Endothelial cell of umbilical vein (primary cell): ENCODE measurements around the gene NTRK2. TPM values are rescaled to one million over a fixed set of nuclear protein-coding genes. Genes with fewer than 3 reads are reported as not detected.

Experiments used
- BruUV-seq: library from RNA; stranded (reverse); fragments of 400-500 nt; replicated peaks from 2 replicates; lab custom pipeline; 2021; lab: Mats Ljungman, UMichigan
- CTCF ChIA-PET: fragments of 300-600, 350-600 bp; sonication (Branson Sonifier 250); formaldehyde crosslinking; loops from one replicate; lab custom pipeline; 2021; ENCODE audit warnings: antibody characterized with exemption, inconsistent platforms; lab: Charles Lee
- POLR2A ChIA-PET: fragments of 300-600, 350-600 bp; sonication (Branson Sonifier 250); formaldehyde crosslinking; loops from one replicate; lab custom pipeline; 2021; ENCODE audit warnings: antibody characterized with exemption, inconsistent platforms; lab: Charles Lee
- DNase-seq: peaks from one replicate; pipeline ENCODE4 v3.0.0-alpha.2; 2011; ENCODE audit warnings: low read depth, low spot score
- FAIRE-seq: peaks from 2 replicates; lab custom pipeline; 2011; peaks lifted over from hg19 to GRCh38; lab: Jason Lieb, UNC
- H2AFZ ChIP-seq: 2 replicates; pipeline ENCODE4 v1.6.0; 2012; ENCODE audit warnings: low read depth, low read length, control low read depth, inconsistent platforms
- H3K27ac ChIP-seq: 2 replicates; pipeline ENCODE4 v1.5.1; 2011; ENCODE audit warnings: low read depth, mild to moderate bottlenecking, control low read depth, low read length, moderate library complexity; ENCODE audit not compliant: insufficient read depth
- H3K27me3 ChIP-seq, 2 experiments: 2 replicates each; pipeline versions ENCODE4 v1.6.0 to v1.6.1; 2011; ENCODE audit warnings: low read length in 2 of 2, mixed read lengths in 1 of 2; ENCODE audit not compliant: control insufficient read depth in 2 of 2, insufficient read depth in 2 of 2
- H3K36me3 ChIP-seq, 2 experiments: 2 replicates in 1 of 2; 3 replicates in 1 of 2; pipeline ENCODE4 v1.5.1; 2011; ENCODE audit warnings: low read length in 2 of 2, mild to moderate bottlenecking in 1 of 2, moderate library complexity in 1 of 2; ENCODE audit not compliant: control insufficient read depth in 2 of 2, insufficient read depth in 2 of 2; ENCODE audit errors: extremely low read depth in 1 of 2
- H3K4me1 ChIP-seq: 3 replicates; pipeline ENCODE4 v1.5.1; 2011; ENCODE audit warnings: mild to moderate bottlenecking, low read length; ENCODE audit not compliant: control insufficient read depth, insufficient read depth; ENCODE audit errors: extremely low read depth
- H3K4me2 ChIP-seq: 2 replicates; pipeline ENCODE4 v1.6.1; 2011; ENCODE audit warnings: low read length, control low read depth, mixed read lengths; ENCODE audit not compliant: insufficient read depth
- H3K4me3 ChIP-seq, 3 experiments: fragments of 200-600 bp in 1 of 3; sonication (generic), shearing (Covaris generic) in 1 of 3; replicated peaks in 1 of 3; 2 replicates each; pipeline ENCODE4 v1.5.1; 2011 to 2016; ENCODE audit warnings: control low read depth in 3 of 3, low read length in 3 of 3, mild to moderate bottlenecking in 2 of 3, inconsistent platforms in 1 of 3, low read depth in 1 of 3, moderate library complexity in 1 of 3; ENCODE audit not compliant: insufficient read depth in 1 of 3
- H3K79me2 ChIP-seq: 2 replicates; pipeline ENCODE4 v1.6.0; 2012; ENCODE audit warnings: low read length, inconsistent platforms; ENCODE audit not compliant: control insufficient read depth, insufficient read depth
- H3K9ac ChIP-seq: replicated peaks from 2 replicates; pipeline ENCODE3; 2011; ENCODE audit warnings: low read length, control low read depth; ENCODE audit not compliant: insufficient read depth; ENCODE audit errors: extremely low read depth
- H3K9me1 ChIP-seq: replicated peaks from 3 replicates; pipeline ENCODE4 v1.6.0; 2011; ENCODE audit warnings: mild to moderate bottlenecking, low read length; ENCODE audit not compliant: control insufficient read depth, insufficient read depth; ENCODE audit errors: extremely low read depth
- H3K9me3 ChIP-seq: replicated peaks from 2 replicates; pipeline ENCODE4 v1.5.1; 2012; ENCODE audit warnings: low read length, inconsistent platforms; ENCODE audit not compliant: control insufficient read depth, insufficient read depth
- H4K20me1 ChIP-seq: replicated peaks from 2 replicates; pipeline ENCODE3; 2011; ENCODE audit warnings: mild to moderate bottlenecking, low read length; ENCODE audit not compliant: control insufficient read depth, insufficient read depth; ENCODE audit errors: extremely low read depth
- EZH2 ChIP-seq: IDR thresholded peaks from 2 replicates; pipeline ENCODE4 v1.6.1; 2012; ENCODE audit warnings: borderline replicate concordance, low read depth, mild to moderate bottlenecking, moderate library complexity, low read length, inconsistent platforms; ENCODE audit not compliant: severe bottlenecking
- FOS ChIP-seq: IDR thresholded peaks from 2 replicates; pipeline ENCODE4 v1.6.1; 2011; ENCODE audit warnings: mild to moderate bottlenecking, low read length, moderate library complexity, borderline replicate concordance; ENCODE audit not compliant: insufficient read depth
- GATA2 ChIP-seq: IDR thresholded peaks from 2 replicates; pipeline ENCODE4 v1.7.0; 2011; ENCODE audit warnings: low read depth, mild to moderate bottlenecking, moderate library complexity, mixed read lengths, low read length; ENCODE audit not compliant: insufficient read length, insufficient read depth
- JUN ChIP-seq: IDR thresholded peaks from 2 replicates; pipeline ENCODE4 v1.6.1; 2011; ENCODE audit warnings: borderline replicate concordance, low read depth; ENCODE audit not compliant: insufficient read length, insufficient read depth
- MYC ChIP-seq: IDR thresholded peaks from one replicate; pipeline ENCODE4 v1.6.1; 2011; ENCODE audit warnings: mild to moderate bottlenecking, low read depth, low read length
- POLR2A ChIP-seq: IDR thresholded peaks from 2 replicates; pipeline ENCODE4 v1.6.1; 2012; ENCODE audit warnings: low read depth, mild to moderate bottlenecking, control low read depth, low read length
- POLR2AphosphoS5 ChIP-seq: IDR thresholded peaks from 2 replicates; pipeline ENCODE4 v1.6.1; 2012; ENCODE audit warnings: low read depth, mild to moderate bottlenecking, control low read depth, low read length, moderate library complexity; ENCODE audit not compliant: insufficient read depth
- dilution Hi-C: fragments of 300-500 bp; cut with MboI; formaldehyde crosslinking; loops from one replicate; pipeline ENCODE4 v1.15.0; 2019; ENCODE audit warnings: low sequenced_read_pairs; ENCODE audit not compliant: extremely low pct_ligation_motif_present
- intact Hi-C: fragments of 100-400 bp; cut with micrococcal nuclease; formaldehyde crosslinking; loops from one replicate; pipeline ENCODE4 v1.10.0; 2022
- polyA plus RNA-seq, 4 experiments: library from polyadenylated mRNA; depleted of rRNA in 3 of 4; stranded (reverse) in 3 of 4; unstranded in 1 of 4; fragments of >200 nt; gene quantifications; 2 replicates each; pipeline versions ENCODE4 v1.2.1 to v1.2.3, GENCODE V29; 2011 to 2012; ENCODE audit warnings: missing spikeins in 1 of 4
- total RNA-seq: library from RNA; stranded (reverse); gene quantifications from 2 replicates; pipeline ENCODE4 v1.2.3, GENCODE V29; 2021
- TF ChIP-seq, protein P1 (sequence below), 2 donors: IDR thresholded peaks; 1 replicate in 1 of 2; 2 replicates in 1 of 2; pipeline ENCODE4 v1.5.1; 2011; ENCODE audit warnings: low read length in 2 of 2, mild to moderate bottlenecking in 2 of 2, moderate library complexity in 2 of 2, control low read depth in 1 of 2, inconsistent platforms in 1 of 2, low read depth in 1 of 2; ENCODE audit not compliant: insufficient read depth in 1 of 2; ENCODE audit errors: extremely low read depth in 1 of 2
- TF ChIP-seq, protein P2 (sequence below): IDR thresholded peaks from 2 replicates; pipeline ENCODE4 v1.6.1; 2011; ENCODE audit not compliant: insufficient read depth, insufficient read length

NTRK2 gene
- total and polyA plus RNA-seq, 2 donors (not counting 3 experiments of a cell fraction or from before 2014, with no cell fraction given): 0.01 to 0.13 TPM

DNA sequence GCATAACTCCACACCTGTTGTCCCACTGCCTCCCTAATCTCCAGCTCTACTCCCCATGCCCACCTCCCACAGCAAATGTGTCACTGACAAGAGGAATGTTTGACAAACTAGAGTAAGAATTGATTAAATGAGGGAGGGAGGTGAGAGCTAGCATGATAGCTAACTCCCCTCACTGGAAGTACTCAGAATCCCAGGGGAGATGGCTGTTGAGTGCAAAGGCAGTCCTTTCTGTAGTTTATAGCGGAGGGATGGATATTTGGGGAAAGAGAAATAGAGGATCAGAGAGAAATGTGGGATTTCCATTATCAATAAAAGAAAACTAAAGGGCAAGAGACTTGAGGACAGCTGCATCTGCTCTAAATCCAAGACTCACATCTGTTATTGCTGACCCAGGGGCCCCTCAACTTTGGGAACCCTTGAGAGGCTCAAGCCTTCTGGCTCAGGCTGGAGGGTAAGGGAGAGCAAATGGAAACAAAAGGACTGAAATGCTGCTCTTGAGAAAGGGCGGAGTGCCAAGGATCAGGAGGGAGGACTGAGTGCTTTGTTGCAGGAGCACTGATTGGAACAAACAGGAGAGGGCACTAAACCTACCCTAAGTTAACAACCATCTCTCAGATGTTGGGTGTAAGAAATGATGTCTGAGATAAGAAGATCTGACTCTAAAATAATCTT lies 372.1 kb downstream of the NTRK2 start:
- Histone ChIP-seq H3K9me3 (no peaks in the 10 kb centered on the region), H3K79me2 (no peaks in the 10 kb centered on the region), H2AFZ (no peak overlapping the region), H3K36me3 (no peaks in the 10 kb centered on the region), H3K9me1 (no peaks in the 10 kb centered on the region), H3K27ac (no peak overlapping the region), H3K9ac (no peak overlapping the region), H3K4me3 (no peak overlapping the region), H3K4me2 (no peak overlapping the region), H3K4me1 (no peaks in the 10 kb centered on the region), H4K20me1 (no peaks in the 10 kb centered on the region), H3K27me3 (peaks cover 0 to 1% of the 10 kb centered on the region in 2 experiments)
- FAIRE-seq (no peak), DNase-seq (no peak)
- CTCF ChIA-PET: no interaction called here
- TF ChIP-seq, protein P1, sequence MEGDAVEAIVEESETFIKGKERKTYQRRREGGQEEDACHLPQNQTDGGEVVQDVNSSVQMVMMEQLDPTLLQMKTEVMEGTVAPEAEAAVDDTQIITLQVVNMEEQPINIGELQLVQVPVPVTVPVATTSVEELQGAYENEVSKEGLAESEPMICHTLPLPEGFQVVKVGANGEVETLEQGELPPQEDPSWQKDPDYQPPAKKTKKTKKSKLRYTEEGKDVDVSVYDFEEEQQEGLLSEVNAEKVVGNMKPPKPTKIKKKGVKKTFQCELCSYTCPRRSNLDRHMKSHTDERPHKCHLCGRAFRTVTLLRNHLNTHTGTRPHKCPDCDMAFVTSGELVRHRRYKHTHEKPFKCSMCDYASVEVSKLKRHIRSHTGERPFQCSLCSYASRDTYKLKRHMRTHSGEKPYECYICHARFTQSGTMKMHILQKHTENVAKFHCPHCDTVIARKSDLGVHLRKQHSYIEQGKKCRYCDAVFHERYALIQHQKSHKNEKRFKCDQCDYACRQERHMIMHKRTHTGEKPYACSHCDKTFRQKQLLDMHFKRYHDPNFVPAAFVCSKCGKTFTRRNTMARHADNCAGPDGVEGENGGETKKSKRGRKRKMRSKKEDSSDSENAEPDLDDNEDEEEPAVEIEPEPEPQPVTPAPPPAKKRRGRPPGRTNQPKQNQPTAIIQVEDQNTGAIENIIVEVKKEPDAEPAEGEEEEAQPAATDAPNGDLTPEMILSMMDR (IDR thresholded peaks at IDR 0.05; ENCODE audit: extremely low read depth in 1 of 2, insufficient read depth in 1 of 2, low read depth in 1 of 2, low read length in 2 of 2): no peak
- TF ChIP-seq POLR2AphosphoS5 (no peak), EZH2 (no peak), JUN (no peak), FOS (no peak), GATA2 (no peak), POLR2A (no peak), MYC (no peak)
- TF ChIP-seq, protein P2, sequence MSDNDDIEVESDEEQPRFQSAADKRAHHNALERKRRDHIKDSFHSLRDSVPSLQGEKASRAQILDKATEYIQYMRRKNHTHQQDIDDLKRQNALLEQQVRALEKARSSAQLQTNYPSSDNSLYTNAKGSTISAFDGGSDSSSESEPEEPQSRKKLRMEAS: no peak
- POLR2A ChIA-PET: no interaction called here
- no TSS peak for BruUV-seq
- dilution Hi-C loops (no loop called here), intact Hi-C loops (no loop called here)
